CD4-positive, alpha-beta T cell (primary cell): ENCODE measurements around the gene SLC25A3. TPM values are rescaled to one million over a fixed set of nuclear protein-coding genes. Genes with fewer than 3 reads are reported as not detected.
A peak's percentile ranks its signal among the peaks of the same experiment; 100 is the strongest.

Source experiments
- ATAC-seq: fragments of 200-7000 bp; cut with Tn5 transposase; one replicate; pipeline ENCODE4 v1.10.0; 2022; ENCODE audit warnings: mild to moderate bottlenecking; ENCODE audit not compliant: poor library complexity
- CTCF ChIA-PET: fragments of 350-600 bp; sonication (Branson Sonifier 250); formaldehyde crosslinking; loops from one replicate; lab custom pipeline; 2021; ENCODE audit warnings: antibody characterized with exemption, inconsistent platforms; lab: Charles Lee
- POLR2A ChIA-PET: fragments of 350-600 bp; sonication (Branson Sonifier 250); formaldehyde crosslinking; loops from one replicate; lab custom pipeline; 2021; ENCODE audit warnings: antibody characterized with exemption, inconsistent platforms; lab: Charles Lee
- DNase-seq, 14 experiments: peaks; one replicate each; pipeline ENCODE4 v3.0.0-alpha.2; 2013 to 2020; ENCODE audit warnings: mixed read lengths in 2 of 14
- H3K27ac ChIP-seq, 2 donors: one replicate each; pipeline versions ENCODE4 v1.5.1 to v1.7.0; 2013; ENCODE audit warnings: low read length in 2 of 2, low read depth in 1 of 2, mild to moderate bottlenecking in 1 of 2
- H3K27me3 ChIP-seq, 2 experiments: 1 replicate in 1 of 2; 2 replicates in 1 of 2; pipeline versions ENCODE4 v1.6.1 to v1.7.0; 2013; ENCODE audit warnings: low read length in 2 of 2, control low read depth in 1 of 2, mild to moderate bottlenecking in 1 of 2, moderate library complexity in 1 of 2; ENCODE audit not compliant: insufficient read depth in 2 of 2, control insufficient read depth in 1 of 2
- H3K36me3 ChIP-seq: one replicate; pipeline ENCODE4 v1.6.1; 2013; ENCODE audit warnings: low read length, control low read depth; ENCODE audit not compliant: insufficient read depth
- H3K4me1 ChIP-seq: one replicate; pipeline ENCODE4 v1.6.1; 2013; ENCODE audit warnings: low read length, control low read depth; ENCODE audit not compliant: insufficient read depth
- H3K4me3 ChIP-seq: one replicate; pipeline ENCODE4 v1.5.1; 2013; ENCODE audit warnings: mild to moderate bottlenecking, low read length, moderate library complexity
- H3K9me3 ChIP-seq, 2 experiments: 1 replicate in 1 of 2; 2 replicates in 1 of 2; pipeline versions ENCODE4 v1.6.1 to v1.7.0; 2013; ENCODE audit warnings: low read length in 2 of 2, mild to moderate bottlenecking in 2 of 2, control low read depth in 1 of 2, moderate library complexity in 1 of 2; ENCODE audit not compliant: control insufficient read depth in 1 of 2, insufficient read depth in 1 of 2
- H3K27ac Mint-ChIP-seq: one replicate; pipeline ENCODE4 v1.8.0; 2020; ENCODE audit warnings: mixed read lengths
- H3K27me3 Mint-ChIP-seq: one replicate; pipeline ENCODE4 v1.8.0; 2021; ENCODE audit warnings: mixed read lengths
- H3K36me3 Mint-ChIP-seq: one replicate; pipeline ENCODE4 v1.8.0; 2021; ENCODE audit warnings: low read depth, mixed read lengths
- H3K4me1 Mint-ChIP-seq: one replicate; pipeline ENCODE4 v1.8.0; 2021; ENCODE audit warnings: low read depth, mixed read lengths
- H3K4me3 Mint-ChIP-seq: one replicate; pipeline ENCODE4 v1.8.0; 2020; ENCODE audit warnings: mild to moderate bottlenecking, mixed read lengths
- H3K9me3 Mint-ChIP-seq: one replicate; pipeline ENCODE4 v1.8.0; 2020; ENCODE audit warnings: mixed read lengths
- intact Hi-C, 2 experiments: fragments of 100-400 bp; cut with DNase I in 1 of 2; cut with micrococcal nuclease in 1 of 2; formaldehyde crosslinking; loops; one replicate each; pipeline versions ENCODE4 v1.15.1 to v1.9.0; 2023 to 2025; cut with DNase I, micrococcal nuclease
- total RNA-seq, 174 experiments: library from RNA in 2 of 174; stranded (reverse) in 2 of 174; gene quantifications; one replicate each; pipeline ENCODE4 v1.2.3 and lab custom pipeline; 2021 to 2026
- TF ChIP-seq, protein P1 (sequence below): fragments of 200-600 bp; IDR thresholded peaks from one replicate; pipeline ENCODE4 v1.8.0; 2022; ENCODE audit warnings: antibody characterized with exemption, mild to moderate bottlenecking

Gene SLC25A3
- total RNA-seq, 2 experiments from 2014 or later = 602 to 615 TPM

DNA sequence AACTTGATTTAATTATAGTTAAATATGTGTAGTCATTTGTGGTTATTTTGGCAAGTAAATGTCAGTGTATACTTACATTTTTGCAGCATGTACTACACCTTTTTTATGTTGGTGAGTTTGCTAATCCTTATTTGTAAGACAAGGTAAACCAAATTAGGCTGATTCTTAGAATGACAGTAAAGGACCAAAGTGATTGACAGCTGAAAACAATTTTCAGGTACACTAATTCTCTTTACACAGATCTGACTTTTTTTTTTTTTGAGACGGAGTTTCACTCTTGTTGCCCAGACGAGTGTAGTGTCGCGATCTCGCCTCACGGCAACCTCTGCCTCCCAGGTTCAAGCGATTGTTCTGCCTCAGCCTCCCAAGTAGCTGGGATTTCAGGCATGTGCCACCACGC is 8.4 kb downstream of the SLC25A3 start:
- peaks cover 8% of the 10 kb centered on the region for H3K4me1 Mint-ChIP-seq
- peaks cover 6% of the 10 kb centered on the region for H3K4me1 ChIP-seq
- H3K27me3 ChIP-seq = no peaks in the 10 kb centered on the region
- DNase-seq (no peak), ATAC-seq (no peak)
- H3K4me3 Mint-ChIP-seq = no peak overlapping the region
- H3K36me3 ChIP-seq = peaks cover 72% of the 10 kb centered on the region
- H3K27ac ChIP-seq = no peak overlapping the region
- CTCF ChIA-PET = interaction anchor here (1.7 kb wide), 1 partner anchor 35 kb away, joined by 3 read pairs; no protein-coding TSS in a partner anchor
- no peaks in the 10 kb centered on the region for H3K9me3 ChIP-seq
- peak overlapping the region; percentile 30 for H3K27ac Mint-ChIP-seq
- H3K4me3 ChIP-seq = no peak overlapping the region
- H3K36me3 Mint-ChIP-seq = peaks cover 73% of the 10 kb centered on the region
- POLR2A ChIA-PET = interaction anchor here (2.3 kb wide), 1 partner anchor 8 kb away, joined by 15 read pairs; the partner anchor contains the start of gene SLC25A3
- no peaks in the 10 kb centered on the region for H3K9me3 Mint-ChIP-seq
- intact Hi-C loops = no loop called here
- TF ChIP-seq, protein P1, sequence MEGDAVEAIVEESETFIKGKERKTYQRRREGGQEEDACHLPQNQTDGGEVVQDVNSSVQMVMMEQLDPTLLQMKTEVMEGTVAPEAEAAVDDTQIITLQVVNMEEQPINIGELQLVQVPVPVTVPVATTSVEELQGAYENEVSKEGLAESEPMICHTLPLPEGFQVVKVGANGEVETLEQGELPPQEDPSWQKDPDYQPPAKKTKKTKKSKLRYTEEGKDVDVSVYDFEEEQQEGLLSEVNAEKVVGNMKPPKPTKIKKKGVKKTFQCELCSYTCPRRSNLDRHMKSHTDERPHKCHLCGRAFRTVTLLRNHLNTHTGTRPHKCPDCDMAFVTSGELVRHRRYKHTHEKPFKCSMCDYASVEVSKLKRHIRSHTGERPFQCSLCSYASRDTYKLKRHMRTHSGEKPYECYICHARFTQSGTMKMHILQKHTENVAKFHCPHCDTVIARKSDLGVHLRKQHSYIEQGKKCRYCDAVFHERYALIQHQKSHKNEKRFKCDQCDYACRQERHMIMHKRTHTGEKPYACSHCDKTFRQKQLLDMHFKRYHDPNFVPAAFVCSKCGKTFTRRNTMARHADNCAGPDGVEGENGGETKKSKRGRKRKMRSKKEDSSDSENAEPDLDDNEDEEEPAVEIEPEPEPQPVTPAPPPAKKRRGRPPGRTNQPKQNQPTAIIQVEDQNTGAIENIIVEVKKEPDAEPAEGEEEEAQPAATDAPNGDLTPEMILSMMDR = no peak
- no peaks in the 10 kb centered on the region for H3K27me3 Mint-ChIP-seq

DNA sequence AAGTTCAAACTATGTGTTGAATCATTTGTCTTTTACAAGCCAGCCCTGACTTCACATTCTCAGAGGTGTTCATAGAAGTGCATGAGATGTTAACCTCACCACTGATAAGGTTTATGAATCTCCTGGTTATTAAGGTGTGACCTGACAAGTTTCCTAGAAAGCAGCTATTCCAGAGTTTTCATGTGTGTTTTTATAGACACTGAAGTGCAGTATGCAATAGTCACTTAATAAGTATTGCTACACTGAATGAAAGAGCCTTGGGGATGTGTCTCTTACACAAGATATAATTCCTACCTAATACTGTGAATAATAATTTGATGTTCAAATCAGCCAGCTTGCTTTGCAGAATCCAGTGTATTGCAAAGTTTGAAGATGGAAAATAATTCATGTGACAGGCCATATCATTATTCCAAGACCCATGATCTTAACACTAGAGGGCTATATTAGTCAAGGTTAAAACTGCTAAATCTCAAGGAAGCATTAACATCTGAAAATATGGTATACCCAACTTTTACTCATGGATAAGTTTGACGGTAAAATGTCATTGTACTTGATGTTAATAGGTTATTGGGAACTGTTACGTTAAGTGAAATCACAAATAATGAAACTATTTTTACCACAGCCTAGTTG is 13.0 kb downstream of the SLC25A3 start:
- Histone ChIP-seq H3K4me1 (peaks cover 4% of the 10 kb centered on the region), H3K27ac (no peak overlapping the region), H3K36me3 (peaks cover 30% of the 10 kb centered on the region), H3K4me3 (no peak overlapping the region), H3K9me3 (no peaks in the 10 kb centered on the region), H3K27me3 (no peaks in the 10 kb centered on the region)
- Mint-ChIP-seq H3K4me3 (peak overlapping the region; percentile 36), H3K27me3 (no peaks in the 10 kb centered on the region), H3K36me3 (peaks cover 27% of the 10 kb centered on the region), H3K27ac (no peak overlapping the region), H3K4me1 (no peaks in the 10 kb centered on the region), H3K9me3 (no peaks in the 10 kb centered on the region)
- DNase-seq = no peak
- ATAC-seq = no peak
- ChIA-PET POLR2A (interaction anchor here (0.9 to 1.5 kb wide), 2 partner anchors 12 to 13 kb away, joined by 3 to 5 read pairs; partner anchors contain the start of gene SLC25A3), CTCF (interaction anchor here (1.1 to 1.6 kb wide), 2 partner anchors 21 to 28 kb away, joined by 3 read pairs; no protein-coding TSS in a partner anchor)
- TF ChIP-seq, protein P1 = no peak
- intact Hi-C loops = no loop called here

DNA sequence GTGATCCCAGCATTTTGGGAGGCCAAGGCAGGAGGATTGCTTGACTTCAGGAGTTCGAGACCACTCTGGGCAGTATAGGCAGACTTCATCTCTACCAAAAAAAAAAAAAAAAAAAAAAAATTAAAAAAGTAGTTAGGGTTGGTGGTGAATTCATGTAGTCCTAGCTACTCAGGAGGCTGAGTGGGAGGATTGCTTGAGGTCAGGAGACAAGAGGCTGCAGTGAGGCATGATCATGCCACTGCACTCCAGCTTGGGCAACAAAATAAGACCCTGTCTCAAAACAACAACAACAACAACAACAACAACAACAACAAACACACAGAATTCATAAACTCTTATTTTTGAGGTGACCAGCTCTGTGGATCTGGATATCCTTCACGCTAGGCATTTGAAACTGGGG is 17.1 kb downstream of the SLC25A3 start:
- ATAC-seq = no peak
- Mint-ChIP-seq H3K4me1 (peaks cover 6% of the 10 kb centered on the region), H3K9me3 (no peaks in the 10 kb centered on the region), H3K36me3 (no peaks in the 10 kb centered on the region), H3K4me3 (no peak overlapping the region), H3K27me3 (no peaks in the 10 kb centered on the region), H3K27ac (no peak overlapping the region)
- ChIA-PET POLR2A (interaction anchor here (1.2 kb wide), 1 partner anchor 34 kb away, joined by 3 read pairs; the partner anchor contains the start of genes APAF1 and IKBIP), CTCF (no interaction called here)
- H3K4me3 ChIP-seq = no peak overlapping the region
- H3K4me1 ChIP-seq = peaks cover 4% of the 10 kb centered on the region
- H3K27me3 ChIP-seq = no peaks in the 10 kb centered on the region
- no peaks in the 10 kb centered on the region for H3K36me3 ChIP-seq
- no peaks in the 10 kb centered on the region for H3K9me3 ChIP-seq
- TF ChIP-seq, protein P1 = no peak
- no peak overlapping the region for H3K27ac ChIP-seq
- intact Hi-C loops = no loop called here
- no peak for DNase-seq
